DND-41 (cell line): Measurements from ENCODE around the gene SLC37A3.

Experiments used
- EZH2 ChIP-seq: IDR thresholded peaks from 3 replicates; pipeline ENCODE4 v1.6.1; 2012; ENCODE audit warnings: borderline replicate concordance, low read depth, mild to moderate bottlenecking, moderate library complexity, low read length, inconsistent platforms; ENCODE audit not compliant: severe bottlenecking
- TF ChIP-seq, protein P1 (sequence below): IDR thresholded peaks from 2 replicates; pipeline ENCODE4 v1.5.1; 2012; ENCODE audit warnings: borderline replicate concordance, low read length, moderate library complexity, mild to moderate bottlenecking; ENCODE audit not compliant: poor library complexity, severe bottlenecking; ENCODE audit errors: extremely low read depth

DNA sequence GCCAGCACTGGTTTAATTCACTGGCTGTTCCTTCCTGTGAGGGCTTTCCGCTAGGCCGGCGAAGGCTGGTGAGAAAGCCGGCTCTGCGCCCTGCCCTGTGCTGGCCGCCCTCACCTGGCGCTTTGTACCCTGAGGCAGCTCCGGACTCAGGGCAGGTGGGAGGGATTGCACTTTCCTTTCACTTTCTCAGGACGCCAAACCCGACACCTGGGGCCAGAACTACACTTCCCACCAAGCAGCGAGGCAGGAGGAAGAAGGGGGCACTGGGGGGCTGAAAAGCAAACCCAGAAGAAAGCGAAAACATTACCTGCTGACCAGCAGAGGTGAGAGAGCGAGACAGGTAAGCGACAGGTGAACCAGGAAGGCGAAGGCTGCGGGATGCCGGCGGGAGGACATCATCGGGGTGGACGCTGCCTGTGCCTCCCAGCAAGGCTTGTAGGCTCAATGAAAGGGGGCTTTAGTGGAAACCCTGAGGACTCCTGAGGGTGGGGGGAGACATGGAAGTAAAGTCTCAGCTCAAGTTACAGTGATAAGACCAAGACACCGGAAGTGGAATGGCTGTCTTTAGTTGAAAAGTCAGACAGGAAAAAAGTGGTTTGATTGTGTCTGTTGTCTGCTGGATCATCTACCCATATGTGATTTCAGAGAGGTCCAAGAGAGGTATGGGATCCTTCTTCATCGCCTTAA is 5.7 kb upstream of the SLC37A3 start, which contains the start of gene RAB19:
- TF ChIP-seq, protein P1, sequence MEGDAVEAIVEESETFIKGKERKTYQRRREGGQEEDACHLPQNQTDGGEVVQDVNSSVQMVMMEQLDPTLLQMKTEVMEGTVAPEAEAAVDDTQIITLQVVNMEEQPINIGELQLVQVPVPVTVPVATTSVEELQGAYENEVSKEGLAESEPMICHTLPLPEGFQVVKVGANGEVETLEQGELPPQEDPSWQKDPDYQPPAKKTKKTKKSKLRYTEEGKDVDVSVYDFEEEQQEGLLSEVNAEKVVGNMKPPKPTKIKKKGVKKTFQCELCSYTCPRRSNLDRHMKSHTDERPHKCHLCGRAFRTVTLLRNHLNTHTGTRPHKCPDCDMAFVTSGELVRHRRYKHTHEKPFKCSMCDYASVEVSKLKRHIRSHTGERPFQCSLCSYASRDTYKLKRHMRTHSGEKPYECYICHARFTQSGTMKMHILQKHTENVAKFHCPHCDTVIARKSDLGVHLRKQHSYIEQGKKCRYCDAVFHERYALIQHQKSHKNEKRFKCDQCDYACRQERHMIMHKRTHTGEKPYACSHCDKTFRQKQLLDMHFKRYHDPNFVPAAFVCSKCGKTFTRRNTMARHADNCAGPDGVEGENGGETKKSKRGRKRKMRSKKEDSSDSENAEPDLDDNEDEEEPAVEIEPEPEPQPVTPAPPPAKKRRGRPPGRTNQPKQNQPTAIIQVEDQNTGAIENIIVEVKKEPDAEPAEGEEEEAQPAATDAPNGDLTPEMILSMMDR, result no peak
- no peak for TF ChIP-seq EZH2
